Inflammatory macrophage (primary cell): ENCODE results near the gene ANKH.
"Not testable (repeated sequence)": the region's sequence is repeated elsewhere in the genome, so short reads cannot be mapped to it uniquely, and the experiment has no call there.

Experiments used
- DNase-seq, 2 donors: peaks; one replicate each; pipeline ENCODE4 v3.0.0-alpha.2; 2020 to 2022

Gene ANKH

GRCh38 chr5:14853685-14854084 is 17.9 kb downstream of the ANKH start:
- DNase-seq, result no peak

DNA sequence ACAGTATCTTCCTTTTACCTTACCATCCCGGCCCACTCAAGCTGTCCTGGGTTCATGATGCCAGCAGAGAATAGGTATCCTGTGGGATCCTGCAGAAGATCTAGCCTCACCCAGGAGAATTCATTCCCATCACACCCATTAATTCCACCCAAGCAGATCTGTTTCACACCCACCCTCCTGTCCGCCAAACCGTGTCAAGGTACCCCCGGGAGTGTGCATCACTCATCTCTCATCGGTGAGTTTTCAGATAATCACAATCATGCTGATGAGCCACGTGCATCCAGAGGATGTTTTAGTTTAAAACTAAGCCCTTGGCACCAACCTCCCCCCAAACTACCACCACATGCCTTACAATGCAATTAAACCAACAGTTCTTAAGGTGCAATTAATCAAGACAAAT is 18.8 kb downstream of the ANKH start:
- DNase-seq, result no peak

DNA sequence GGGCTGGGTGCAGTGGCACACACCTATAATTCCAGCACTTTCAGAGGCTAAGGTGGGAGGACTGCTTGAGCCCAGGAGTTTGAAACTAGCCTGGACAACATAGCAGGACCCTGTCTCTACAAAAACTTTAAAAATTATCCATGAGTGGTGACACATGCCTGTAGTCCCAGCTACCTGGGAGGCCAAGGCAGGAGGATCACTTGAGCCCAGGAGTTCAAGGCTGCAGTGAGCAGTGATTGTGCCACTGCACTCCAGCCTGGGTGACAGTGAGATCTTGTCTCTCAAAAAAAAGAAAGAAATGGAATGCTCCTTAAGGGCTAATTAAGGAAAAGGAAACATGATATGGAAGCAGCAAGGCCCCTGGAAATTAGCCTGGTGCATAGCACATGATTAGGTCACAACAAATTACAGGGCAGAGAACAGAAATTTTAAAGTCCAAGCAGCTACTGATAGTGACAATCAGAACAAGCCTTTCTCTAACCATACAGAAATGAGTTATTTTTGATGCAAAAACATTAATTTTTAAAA is 19.5 kb downstream of the ANKH start:
- no peak for DNase-seq

GRCh38 chr5:14851597-14851996 is 20.0 kb downstream of the ANKH start:
- DNase-seq, result no peak

DNA sequence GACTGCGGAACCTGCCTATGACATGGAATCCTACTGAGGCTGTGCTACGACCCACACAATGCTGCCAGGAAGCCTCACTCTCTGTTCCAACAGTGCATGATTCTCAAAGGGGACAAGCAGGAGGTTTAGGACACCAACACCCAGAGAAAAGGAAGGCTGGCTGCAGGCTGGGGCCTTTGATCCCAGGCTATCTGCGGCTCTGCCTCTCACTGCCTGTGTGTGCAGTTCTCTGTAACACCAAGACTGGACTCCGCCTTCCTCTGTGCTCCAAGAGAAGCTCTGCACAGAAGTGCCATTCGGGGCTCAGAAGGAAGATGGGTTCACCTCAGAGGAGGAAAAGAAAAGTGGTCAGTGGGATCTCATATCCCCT is 20.5 kb downstream of the ANKH start:
- DNase-seq, result no peak

GRCh38 chr5:14850419-14851049 is 21.0 kb downstream of the ANKH start:
- no peak for DNase-seq

- DNase-seq, result no peak
These were observed 21.9 kb downstream of the ANKH start for GRCh38 chr5:14849516-14850294.

GRCh38 chr5:14848942-14849341 is 22.6 kb downstream of the ANKH start:
- not testable (repeated sequence) for DNase-seq

- no peak for DNase-seq
These were observed 23.2 kb downstream of the ANKH start for GRCh38 chr5:14848385-14848784.

GRCh38 chr5:14847471-14847870 is 24.1 kb downstream of the ANKH start:
- no peak for DNase-seq

- no peak for DNase-seq
These were observed 29.5 kb downstream of the ANKH start for GRCh38 chr5:14842117-14842516.

GRCh38 chr5:14840624-14841023 is 31.0 kb downstream of the ANKH start:
- no peak for DNase-seq

DNA sequence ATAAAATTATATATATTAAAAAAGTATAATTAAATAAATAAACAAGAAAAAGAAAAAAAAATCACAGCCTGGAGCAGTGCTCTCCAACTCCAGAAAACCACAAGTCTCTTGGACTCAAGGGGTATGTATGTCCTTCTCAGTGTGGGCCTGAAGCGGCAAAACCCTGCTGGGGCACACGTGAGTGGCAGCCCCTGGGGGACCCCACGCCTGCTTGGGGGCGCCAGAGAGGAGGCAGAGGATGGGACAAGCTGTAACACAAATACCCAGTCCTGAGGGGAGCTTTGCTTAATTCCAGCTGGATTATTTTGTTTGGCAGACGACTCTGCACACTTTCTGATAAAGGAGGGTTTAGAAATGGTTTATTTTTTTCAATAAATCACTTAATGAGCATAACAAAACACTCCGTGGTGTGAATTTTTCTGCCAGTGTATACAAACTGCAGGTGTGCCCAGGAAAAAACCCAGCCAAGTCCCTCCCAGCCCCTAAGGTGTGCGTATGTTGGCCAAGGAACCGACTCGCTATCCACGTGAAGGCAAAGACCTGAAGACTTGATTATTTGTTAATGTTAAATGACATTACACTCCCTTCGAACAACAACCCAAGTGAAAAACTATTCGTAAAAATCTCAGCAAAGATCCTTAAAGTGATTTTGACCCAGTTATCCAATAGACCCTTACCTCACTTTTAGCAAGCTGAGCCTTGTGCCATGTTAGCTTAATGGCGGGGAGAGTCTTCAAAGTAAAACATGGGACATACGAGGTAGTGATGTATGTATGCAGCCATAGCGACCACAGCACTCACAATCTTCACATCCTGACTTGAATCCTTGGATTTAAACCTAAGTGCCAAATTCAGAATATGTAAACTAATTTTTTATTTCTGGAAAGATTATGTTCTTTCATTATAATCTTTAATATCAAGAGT is 32.9 kb downstream of the ANKH start:
- no peak for DNase-seq

- DNase-seq, result not testable (repeated sequence)
These were observed 34.0 kb downstream of the ANKH start for GRCh38 chr5:14837423-14838122.

- DNase-seq, result no peak
These were observed 36.7 kb downstream of the ANKH start for GRCh38 chr5:14834584-14835550.

DNA sequence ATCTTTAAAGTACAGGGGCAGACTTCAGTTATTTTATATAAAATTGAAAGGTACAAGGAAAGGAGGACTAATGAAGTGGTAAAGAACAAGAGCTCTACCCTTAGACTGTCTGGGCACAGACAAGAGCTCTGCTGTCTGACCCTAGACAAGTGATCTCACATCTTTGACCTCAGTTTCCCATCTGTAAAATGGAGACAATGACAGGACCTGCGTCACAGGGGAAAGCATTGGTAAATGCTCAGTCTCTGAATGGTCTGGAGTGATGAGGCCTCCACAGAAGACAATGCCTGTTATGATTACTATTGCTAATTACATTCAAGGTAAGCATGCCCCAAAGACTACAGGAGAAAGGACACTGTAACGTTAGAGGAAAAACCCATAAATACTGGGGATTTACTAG is 37.5 kb downstream of the ANKH start:
- DNase-seq, result no peak

DNA sequence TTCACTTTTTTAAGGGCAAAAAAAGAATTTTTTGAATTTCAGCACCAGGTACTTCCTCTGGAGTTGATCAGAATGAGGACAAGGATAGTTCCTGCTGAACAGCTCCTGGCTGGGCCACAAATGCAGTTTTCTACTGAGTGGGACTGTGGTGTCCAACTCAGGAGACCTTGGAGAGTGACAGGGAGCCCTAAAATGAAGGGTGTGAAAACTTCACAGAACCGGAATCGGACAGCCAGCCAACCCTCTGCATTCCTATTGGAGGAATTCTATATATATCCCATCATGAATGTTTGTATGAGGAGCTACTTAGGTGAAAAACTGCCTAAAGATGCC is 40.6 kb downstream of the ANKH start:
- no peak for DNase-seq

DNA sequence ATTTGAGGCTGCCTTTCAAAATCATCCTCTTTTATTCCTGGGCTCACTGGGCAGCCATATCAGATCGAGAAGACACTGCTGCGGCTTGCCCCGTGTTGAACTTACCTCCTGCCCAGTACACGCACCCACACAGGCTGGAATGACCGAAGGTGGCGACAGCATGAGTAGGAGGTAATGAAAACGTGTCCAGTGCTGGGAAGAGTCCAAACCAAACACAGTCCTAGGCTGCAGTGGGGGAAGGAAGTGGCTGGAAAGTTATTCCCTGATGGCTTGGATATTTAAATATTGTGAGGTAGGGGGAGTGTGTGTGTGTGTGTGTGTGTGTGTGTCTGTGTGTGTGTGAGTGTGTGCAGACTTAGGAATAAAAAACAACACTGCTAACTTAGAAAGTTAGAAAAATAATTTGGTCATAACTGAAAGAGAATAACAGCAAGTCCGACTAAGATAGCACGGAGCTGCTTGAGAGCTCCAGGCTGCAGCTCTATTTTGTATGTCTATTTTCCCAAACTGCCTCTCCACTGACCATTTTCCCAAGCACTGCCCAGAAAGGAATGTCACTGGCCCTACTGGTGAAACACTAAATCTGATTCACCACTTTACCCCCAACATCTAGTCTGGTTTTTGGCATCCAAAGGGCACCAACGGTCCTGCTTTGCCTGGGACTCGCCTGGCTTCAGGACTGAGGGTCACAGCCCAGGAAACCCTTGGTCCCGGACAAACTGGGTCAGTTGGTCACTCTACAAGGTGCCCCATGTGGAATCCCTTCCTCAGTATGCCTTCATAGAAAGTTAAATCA is 41.2 kb downstream of the ANKH start:
- no peak for DNase-seq

GRCh38 chr5:14829396-14829795 is 42.2 kb downstream of the ANKH start:
- no peak for DNase-seq

GRCh38 chr5:14826714-14827113 is 44.9 kb downstream of the ANKH start:
- DNase-seq, result no peak

- DNase-seq, result no peak
These were observed 45.6 kb downstream of the ANKH start for GRCh38 chr5:14825977-14826376.
